ENCODE measurements around the gene NFE2L1.

NFE2L1 gene

GRCh38 chr17:48054238-48055185, 6.4 kb downstream of the NFE2L1 start:
- Histone ChIP-seq H3K9me3 (no peaks in the 10 kb centered on the region), H3K4me1 (peaks cover 15 to 70% (median 63%) of the 10 kb centered on the region in 4 donors), H3K27ac (peak overlapping the region; percentile 94 to 95), H3K36me3 (peaks cover 43 to 66% (median 45%) of the 10 kb centered on the region in 3 donors), H3K27me3 (no peaks in the 10 kb centered on the region), H3K4me3 (peak overlapping the region; percentile 78 to 87)
- peak; percentile 64 to 88 for DNase-seq
- intact Hi-C loops (cut with DNase I; ENCODE audit: low total_unique reads): no loop called here
- TF ChIP-seq CTCF (IDR thresholded peaks at IDR 0.05): no peak

DNA sequence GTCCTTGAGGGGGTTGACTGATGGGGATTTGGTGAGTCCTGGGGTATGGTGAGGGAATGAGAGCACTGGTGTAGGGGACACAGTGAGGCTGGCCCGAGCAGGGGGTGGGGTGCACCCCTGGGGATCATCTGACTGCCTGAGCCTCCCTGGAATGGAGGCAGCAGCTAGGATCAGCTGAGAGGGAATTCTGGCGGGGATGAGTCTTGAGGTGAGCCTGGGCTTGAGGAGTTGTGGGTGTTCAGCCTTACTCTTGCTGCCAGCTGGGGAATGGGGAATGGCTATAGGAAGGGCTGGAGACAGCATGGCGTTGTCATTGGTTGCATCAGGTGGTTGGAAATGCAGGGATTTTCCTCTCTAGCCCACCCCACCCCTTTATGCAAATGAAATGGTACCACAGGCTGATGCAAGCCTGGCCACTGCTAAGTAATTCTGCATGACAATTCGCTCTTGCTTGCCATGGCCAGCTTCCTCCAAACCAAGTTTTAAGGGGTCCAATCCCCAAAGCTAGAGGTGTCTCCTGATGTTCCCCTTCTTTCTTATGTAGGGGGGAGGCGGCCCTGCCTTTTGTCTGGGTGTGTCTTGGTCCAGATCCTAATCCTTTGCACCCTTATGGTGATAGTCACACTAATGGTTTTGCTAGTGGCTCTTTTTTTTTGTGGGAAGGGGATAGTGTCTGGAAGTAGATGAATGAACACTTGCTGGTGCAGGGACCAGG, 7.5 kb downstream of the NFE2L1 start:
- H3K4me3 ChIP-seq: peak overlapping the region in 1 of 2 donors; percentile 87
- H3K36me3 ChIP-seq: peaks cover 54 to 77% (median 55%) of the 10 kb centered on the region in 3 donors
- peak overlapping the region; percentile 94 to 95 for H3K27ac ChIP-seq

GRCh38 chr17:48056246-48056745, 8.1 kb downstream of the NFE2L1 start:
- no peak overlapping the region for H3K4me3 ChIP-seq
- TF ChIP-seq CTCF (IDR thresholded peaks at IDR 0.05): no peak
- H3K9me3 ChIP-seq: no peaks in the 10 kb centered on the region
- H3K4me1 ChIP-seq: peaks cover 10 to 65% (median 52%) of the 10 kb centered on the region in 4 donors
- intact Hi-C loops (cut with DNase I; ENCODE audit: low total_unique reads): no loop called here
- DNase-seq: no peak
- peak overlapping the region; percentile 94 to 95 for H3K27ac ChIP-seq
- H3K36me3 ChIP-seq: peaks cover 54 to 77% (median 60%) of the 10 kb centered on the region in 3 donors
- H3K27me3 ChIP-seq: no peaks in the 10 kb centered on the region

More for the DNA sequence above, 7.5 kb downstream of the NFE2L1 start:
- intact Hi-C loops (cut with DNase I; ENCODE audit: low total_unique reads): no loop called here
- no peaks in the 10 kb centered on the region for H3K27me3 ChIP-seq
- H3K9me3 ChIP-seq: no peaks in the 10 kb centered on the region
- DNase-seq: no peak
- no peak for TF ChIP-seq CTCF (IDR thresholded peaks at IDR 0.05)
- H3K4me1 ChIP-seq: peaks cover 15 to 70% (median 58%) of the 10 kb centered on the region in 4 donors

DNA sequence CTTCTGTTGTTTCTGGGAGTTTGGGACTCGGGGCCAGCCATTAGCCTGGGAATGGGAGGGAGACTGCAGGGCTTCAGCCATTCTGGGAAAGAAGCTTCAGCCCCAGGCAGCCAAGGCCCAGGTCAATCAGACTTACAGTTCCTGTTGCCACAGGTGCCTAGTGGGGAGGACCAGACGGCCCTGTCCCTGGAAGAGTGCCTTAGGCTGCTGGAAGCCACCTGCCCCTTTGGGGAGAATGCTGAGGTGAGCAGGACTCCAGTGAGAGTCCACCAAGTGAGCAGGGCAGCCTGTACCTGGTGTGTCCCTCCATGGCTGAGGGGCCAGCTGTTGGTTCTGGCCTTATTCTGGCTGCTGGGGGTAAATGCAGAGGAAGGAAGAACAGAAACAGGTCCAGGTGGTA, 8.7 kb downstream of the NFE2L1 start:
- Histone ChIP-seq H3K4me3 (no peak overlapping the region), H3K36me3 (peaks cover 58 to 77% (median 66%) of the 10 kb centered on the region in 3 donors), H3K4me1 (peaks cover 8 to 60% (median 47%) of the 10 kb centered on the region in 4 donors), H3K27ac (no peak overlapping the region), H3K9me3 (no peaks in the 10 kb centered on the region), H3K27me3 (no peaks in the 10 kb centered on the region)
- no peak for DNase-seq
- intact Hi-C loops (cut with DNase I; ENCODE audit: low total_unique reads): no loop called here
- no peak for TF ChIP-seq CTCF (IDR thresholded peaks at IDR 0.05)

GRCh38 chr17:48057626-48058025, 9.5 kb downstream of the NFE2L1 start:
- intact Hi-C loops (cut with DNase I; ENCODE audit: low total_unique reads): no loop called here
- Histone ChIP-seq H3K9me3 (no peaks in the 10 kb centered on the region), H3K36me3 (peaks cover 65 to 82% (median 73%) of the 10 kb centered on the region in 3 donors), H3K4me1 (peaks cover 2 to 52% (median 39%) of the 10 kb centered on the region in 4 donors), H3K4me3 (no peak overlapping the region), H3K27me3 (no peaks in the 10 kb centered on the region), H3K27ac (no peak overlapping the region)
- no peak for TF ChIP-seq CTCF (IDR thresholded peaks at IDR 0.05)
- no peak for DNase-seq

Measured in tibial artery (tissue), 4 donors.